ENCODE data around the gene TSPAN31. TPM values are rescaled to one million over a fixed set of nuclear protein-coding genes. Genes with fewer than 3 reads are reported as not detected.

TSPAN31 gene
- total RNA-seq, 4 donors from 2014 or later = 47.0 to 75.8 (median 53.2) TPM

DNA sequence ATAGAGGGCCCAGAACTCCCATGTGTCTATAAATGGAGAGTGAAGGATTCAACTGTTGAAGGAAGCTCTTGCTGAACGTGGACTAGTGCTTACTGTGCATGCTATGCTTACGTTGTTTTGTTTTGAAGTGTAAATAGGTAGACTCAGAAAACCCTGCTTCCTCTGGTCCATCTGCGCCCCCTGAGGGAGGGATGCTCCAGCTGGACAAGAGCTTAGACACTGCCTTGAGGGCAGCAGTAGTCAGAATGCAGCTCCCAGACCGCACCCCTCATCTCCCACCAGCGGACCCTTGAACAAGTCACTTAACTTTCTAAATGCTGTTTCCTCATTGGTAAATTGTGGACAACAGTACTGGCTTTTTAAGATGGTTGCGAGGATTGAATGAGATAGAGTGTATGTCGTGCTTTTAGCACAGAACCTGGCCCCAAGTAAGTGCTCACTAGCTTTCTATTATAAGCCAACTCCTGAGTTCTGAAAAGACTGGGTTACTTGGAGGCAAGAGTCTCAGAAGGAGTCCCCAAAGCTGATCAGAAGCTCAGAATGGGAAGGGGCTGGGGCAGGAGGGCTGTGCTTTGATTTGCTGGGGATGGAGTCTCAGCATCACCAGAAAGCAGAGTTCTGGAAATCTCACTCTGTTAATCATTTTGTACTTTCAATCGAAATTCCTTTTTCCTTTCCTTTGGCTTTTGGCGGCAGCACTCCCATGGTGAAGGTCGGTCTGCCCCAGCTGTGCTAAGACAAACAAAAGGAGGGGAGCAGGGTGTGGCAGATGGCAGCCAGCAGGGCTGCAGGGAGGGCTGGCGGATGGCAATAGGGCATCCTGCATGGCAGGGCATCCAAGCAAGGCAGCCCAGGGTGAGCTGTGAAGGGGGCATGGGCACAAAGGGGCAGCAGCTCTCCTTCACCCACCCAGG is 21.9 kb upstream of the TSPAN31 start:
- no peak for TF ChIP-seq EP300 (IDR thresholded peaks at IDR 0.05)
- no peak for TF ChIP-seq POLR2AphosphoS5 (IDR thresholded peaks at IDR 0.05)
- TF ChIP-seq, protein P1, sequence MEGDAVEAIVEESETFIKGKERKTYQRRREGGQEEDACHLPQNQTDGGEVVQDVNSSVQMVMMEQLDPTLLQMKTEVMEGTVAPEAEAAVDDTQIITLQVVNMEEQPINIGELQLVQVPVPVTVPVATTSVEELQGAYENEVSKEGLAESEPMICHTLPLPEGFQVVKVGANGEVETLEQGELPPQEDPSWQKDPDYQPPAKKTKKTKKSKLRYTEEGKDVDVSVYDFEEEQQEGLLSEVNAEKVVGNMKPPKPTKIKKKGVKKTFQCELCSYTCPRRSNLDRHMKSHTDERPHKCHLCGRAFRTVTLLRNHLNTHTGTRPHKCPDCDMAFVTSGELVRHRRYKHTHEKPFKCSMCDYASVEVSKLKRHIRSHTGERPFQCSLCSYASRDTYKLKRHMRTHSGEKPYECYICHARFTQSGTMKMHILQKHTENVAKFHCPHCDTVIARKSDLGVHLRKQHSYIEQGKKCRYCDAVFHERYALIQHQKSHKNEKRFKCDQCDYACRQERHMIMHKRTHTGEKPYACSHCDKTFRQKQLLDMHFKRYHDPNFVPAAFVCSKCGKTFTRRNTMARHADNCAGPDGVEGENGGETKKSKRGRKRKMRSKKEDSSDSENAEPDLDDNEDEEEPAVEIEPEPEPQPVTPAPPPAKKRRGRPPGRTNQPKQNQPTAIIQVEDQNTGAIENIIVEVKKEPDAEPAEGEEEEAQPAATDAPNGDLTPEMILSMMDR (IDR thresholded peaks at IDR 0.05) = no peak
- no peaks in the 10 kb centered on the region for H3K9me3 ChIP-seq
- H3K4me1 ChIP-seq = peaks cover 0 to 28% (median 4%) of the 10 kb centered on the region in 3 donors
- no peak for ATAC-seq
- no peak overlapping the region for H3K4me3 ChIP-seq
- H3K36me3 ChIP-seq = peaks cover 0 to 42% of the 10 kb centered on the region in 2 donors
- no peak overlapping the region for H3K27ac ChIP-seq
- WGBS, 2 donors (ENCODE audit: low coverage in 1 of 2) = 19 to 60% methylated on average over 2 to 10 of the region's 11 CpGs
- H3K27me3 ChIP-seq = peaks cover 32% of the 10 kb centered on the region

DNA sequence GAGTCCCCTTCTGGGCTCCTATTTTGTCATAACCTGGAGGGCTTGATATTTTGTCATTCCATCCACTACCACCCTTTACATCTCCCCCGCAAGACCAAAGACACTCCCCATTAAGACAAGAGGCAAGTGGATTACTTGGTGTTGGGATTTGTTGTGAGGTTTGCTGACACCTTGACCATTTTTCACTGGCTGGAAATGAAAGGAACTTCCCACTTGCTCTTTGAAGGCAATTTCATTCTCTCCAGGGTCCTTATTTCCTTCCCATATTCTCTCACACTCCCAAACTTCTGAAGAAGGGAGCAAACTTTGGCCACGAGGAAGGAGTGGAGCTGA is 21.2 kb upstream of the TSPAN31 start:
- H3K27me3 ChIP-seq = peaks cover 39% of the 10 kb centered on the region
- TF ChIP-seq POLR2A (IDR thresholded peaks at IDR 0.05) = no peak
- TF ChIP-seq, protein P1 (IDR thresholded peaks at IDR 0.05) = no peak
- TF ChIP-seq POLR2AphosphoS5 (IDR thresholded peaks at IDR 0.05) = no peak
- TF ChIP-seq EP300 (IDR thresholded peaks at IDR 0.05) = no peak
- H3K36me3 ChIP-seq = peaks cover 0 to 36% of the 10 kb centered on the region in 2 donors
- H3K27ac ChIP-seq = no peak overlapping the region
- H3K4me1 ChIP-seq = peaks cover 0 to 28% (median 4%) of the 10 kb centered on the region in 3 donors
- no peak overlapping the region for H3K4me3 ChIP-seq
- ATAC-seq = no peak
- 42 to 55% methylated on average over 1 to 2 of the region's 2 CpGs for WGBS, 2 donors (ENCODE audit: low coverage in 1 of 2)
- no peaks in the 10 kb centered on the region for H3K9me3 ChIP-seq

DNA sequence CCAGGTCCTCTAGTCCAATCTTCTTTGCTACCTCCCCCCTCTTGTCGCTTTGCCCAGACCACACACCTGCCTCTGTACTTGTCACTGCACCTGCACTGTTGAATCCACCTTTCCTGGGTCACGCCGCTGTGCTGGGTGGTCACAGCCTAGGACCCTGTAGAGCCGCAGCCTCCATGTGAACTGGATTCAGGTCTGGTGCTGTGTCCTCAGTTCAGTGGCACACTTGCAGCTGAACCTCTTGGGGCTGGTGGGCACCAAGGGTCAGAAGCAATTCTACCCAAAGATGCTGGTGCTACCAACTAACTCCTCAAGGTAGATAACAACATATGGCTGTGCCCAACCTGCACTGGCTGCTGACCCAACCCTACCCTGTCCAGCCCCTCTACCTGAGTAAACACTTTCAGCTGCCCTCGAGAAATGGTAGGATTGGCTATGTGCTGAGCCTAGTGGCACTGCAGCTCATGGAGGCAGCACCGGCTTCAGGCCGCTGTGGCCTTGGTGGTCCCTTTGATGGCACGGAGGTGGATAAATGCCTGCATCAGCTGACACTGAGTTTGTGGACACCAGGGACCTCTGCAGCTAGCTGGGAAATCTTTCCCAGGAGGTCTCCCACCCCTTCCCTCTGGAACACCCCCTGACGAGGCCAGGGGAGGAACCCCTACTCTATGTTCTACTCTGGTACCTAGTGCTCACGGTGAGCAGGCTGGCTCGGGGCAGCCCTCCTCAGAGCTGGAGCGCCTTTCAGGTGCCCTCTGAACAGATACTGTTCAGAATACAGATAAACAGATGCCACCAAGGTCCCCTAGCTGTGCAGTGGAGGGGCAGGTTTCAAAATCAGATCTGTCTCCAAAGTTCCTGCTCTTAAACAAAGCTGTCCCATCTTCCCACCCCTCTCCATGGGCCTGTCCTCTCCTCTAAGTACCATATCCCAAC is 20.6 kb upstream of the TSPAN31 start:
- no peaks in the 10 kb centered on the region for H3K9me3 ChIP-seq
- peaks cover 0 to 28% (median 4%) of the 10 kb centered on the region in 3 donors for H3K4me1 ChIP-seq
- peaks cover 42% of the 10 kb centered on the region for H3K27me3 ChIP-seq
- H3K36me3 ChIP-seq = peaks cover 0 to 29% of the 10 kb centered on the region in 2 donors
- no CpG with 5 or more reads among the region's 12 CpGs for WGBS, 2 donors (ENCODE audit: low coverage in 1 of 2)
- no peak overlapping the region for H3K27ac ChIP-seq
- TF ChIP-seq EP300 (IDR thresholded peaks at IDR 0.05) (no peak), POLR2A (IDR thresholded peaks at IDR 0.05) (no peak), POLR2AphosphoS5 (IDR thresholded peaks at IDR 0.05) (no peak)
- TF ChIP-seq, protein P1 (IDR thresholded peaks at IDR 0.05) = no peak
- no peak overlapping the region for H3K4me3 ChIP-seq
- no peak for ATAC-seq

DNA sequence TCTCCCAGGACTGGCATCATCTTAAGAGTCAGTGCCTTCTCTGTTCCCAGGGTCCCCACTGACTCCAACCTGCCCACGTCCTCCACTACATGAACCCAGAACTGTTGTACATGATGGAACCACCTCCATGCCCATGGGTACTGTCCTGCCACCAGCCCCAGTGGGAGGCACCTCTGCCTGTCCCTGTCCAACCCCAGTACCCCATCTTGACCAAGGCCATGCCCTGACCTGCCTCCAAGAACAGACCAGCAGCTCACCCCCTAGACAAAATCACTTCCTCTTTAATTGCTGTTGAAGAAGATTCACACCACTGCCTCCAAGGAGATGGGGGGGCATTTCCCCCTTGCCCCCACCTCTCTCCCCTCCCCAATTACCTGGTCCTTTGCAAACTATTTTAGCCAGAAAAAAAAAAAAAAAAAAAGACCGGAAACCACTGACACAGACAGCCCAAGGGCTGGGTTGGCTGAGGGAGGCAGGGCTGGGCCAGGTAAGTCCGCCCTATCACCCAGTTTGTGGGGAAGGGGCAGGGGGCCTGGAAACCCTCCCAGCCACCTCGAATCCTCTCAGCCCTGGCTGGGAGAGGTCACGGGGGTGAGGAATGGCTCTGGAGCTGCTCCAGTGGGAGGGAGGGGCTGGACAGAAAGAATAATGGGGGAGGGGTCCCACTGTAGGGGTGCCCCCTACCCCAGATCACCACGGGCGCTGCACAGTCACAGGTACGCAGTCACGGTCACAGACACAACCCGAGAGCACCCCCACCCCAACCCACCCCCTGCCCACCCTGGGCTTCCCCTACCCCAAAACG is 19.7 kb upstream of the TSPAN31 start:
- Histone ChIP-seq H3K9me3 (no peaks in the 10 kb centered on the region), H3K4me1 (peaks cover 0 to 28% (median 4%) of the 10 kb centered on the region in 3 donors), H3K36me3 (peaks cover 0 to 21% of the 10 kb centered on the region in 2 donors), H3K27me3 (peaks cover 50% of the 10 kb centered on the region), H3K27ac (no peak overlapping the region), H3K4me3 (no peak overlapping the region)
- no peak for TF ChIP-seq POLR2AphosphoS5 (IDR thresholded peaks at IDR 0.05)
- TF ChIP-seq EP300 (IDR thresholded peaks at IDR 0.05) = no peak
- TF ChIP-seq, protein P1 (IDR thresholded peaks at IDR 0.05) = no peak
- TF ChIP-seq POLR2A (IDR thresholded peaks at IDR 0.05) = no peak
- 41 to 47% methylated on average over 2 to 4 of the region's 11 CpGs for WGBS, 2 donors (ENCODE audit: low coverage in 1 of 2)
- no peak for ATAC-seq

Measured in gastroesophageal sphincter (tissue), 4 donors.